HCT116 (cell line): ENCODE measurements around the gene FILIP1.

Experiments
- CTCF ChIP-seq, 3 experiments: fragments of 200-600 bp in 1 of 3; sonication (generic) in 1 of 3; IDR thresholded peaks in 2 of 3; conservative IDR thresholded peaks in 1 of 3; 2 replicates each; pipeline ENCODE4 v1.5.1; 2012 to 2017; ENCODE audit warnings: low read depth in 2 of 3, low read length in 2 of 3, antibody characterized with exemption in 1 of 3, borderline replicate concordance in 1 of 3, control low read depth in 1 of 3, mild to moderate bottlenecking in 1 of 3, mixed read lengths in 1 of 3, mixed run types in 1 of 3, moderate library complexity in 1 of 3; ENCODE audit not compliant: insufficient read depth in 1 of 3
- SIN3A ChIP-seq: IDR thresholded peaks from 2 replicates; pipeline ENCODE4 v1.6.1; 2012; ENCODE audit warnings: low read depth

GRCh38 chr6:75444899-75445298, 48.7 kb downstream of the FILIP1 start:
- TF ChIP-seq CTCF (IDR thresholded peaks at IDR 0.05 in 2 of 3, conservative IDR thresholded peaks at IDR 0.05 in 1 of 3; ENCODE audit: borderline replicate concordance in 1 of 3, insufficient read depth in 1 of 3, low read depth in 2 of 3, low read length in 2 of 3), result no peak
- no peak for TF ChIP-seq SIN3A
